Stomach (tissue), 9 donors: Measurements from ENCODE around the gene VILL. TPM values are rescaled to one million over a fixed set of nuclear protein-coding genes. Genes with fewer than 3 reads are reported as not detected.
"Not testable (repeated sequence)": the region's sequence is repeated elsewhere in the genome, so short reads cannot be mapped to it uniquely, and the experiment has no call there.

Experiments used
- DNase-seq, 2 donors: peaks; one replicate each; pipeline versions ENCODE4 v3.0.0 to v3.0.0-alpha.2; 2013 to 2019
- H3K27ac ChIP-seq, 5 donors: fragments of 200-600 bp in 4 of 5; sonication (generic) in 4 of 5; one replicate each; pipeline ENCODE4 v1.5.1; 2013 to 2019; ENCODE audit warnings: mild to moderate bottlenecking in 1 of 5, moderate library complexity in 1 of 5
- H3K27me3 ChIP-seq, 3 donors: fragments of 200-600 bp; sonication (generic); one replicate each; pipeline ENCODE4 v1.5.1; 2017 to 2019; ENCODE audit warnings: mixed run types in 1 of 3
- H3K36me3 ChIP-seq, 4 donors: fragments of 200-600 bp; sonication (generic); 1 replicate in 3 of 4; 2 replicates in 1 of 4; pipeline ENCODE4 v1.5.1; 2016 to 2019
- H3K4me1 ChIP-seq, 4 donors: fragments of 200-600 bp; sonication (generic); one replicate each; pipeline ENCODE4 v1.5.1; 2016 to 2019
- H3K4me3 ChIP-seq, 4 donors: fragments of 200-600 bp; sonication (generic) in 3 of 4; one replicate each; pipeline ENCODE4 v1.5.1; 2016 to 2019; ENCODE audit warnings: mild to moderate bottlenecking in 1 of 4
- H3K9me3 ChIP-seq, 4 donors: fragments of 200-600 bp; sonication (generic); one replicate each; pipeline ENCODE4 v1.5.1; 2016 to 2019
- CTCF ChIP-seq, 7 experiments: fragments of 450-650 bp in 4 of 7; fragments of 200-600 bp in 3 of 7; sonication (generic) in 3 of 7; IDR thresholded peaks; one replicate each; pipeline ENCODE4 v1.5.1; 2016 to 2019; ENCODE audit warnings: antibody characterized with exemption in 7 of 7, control low read depth in 2 of 7, mild to moderate bottlenecking in 1 of 7
- EP300 ChIP-seq: sonication (generic); formaldehyde crosslinking; IDR thresholded peaks from one replicate; pipeline ENCODE4 v1.6.1; 2017; ENCODE audit warnings: antibody characterized with exemption
- WGBS, 5 donors: extraction: QIAGEN DNeasy Blood & Tissue Kit in 3 of 5; methylation state at CpG; one replicate each; pipeline versions ENCODE4 v1.1.5 to v1.1.7; 2013 to 2018; 5-methylcytosine and 5-hydroxymethylcytosine counted together
- intact Hi-C: fragments of 100-400 bp; cut with DNase I; formaldehyde crosslinking; loops from one replicate; pipeline ENCODE4 v1.15.1; 2023; ENCODE audit warnings: low total_unique reads
- polyA plus RNA-seq, 3 donors: library from polyadenylated mRNA; stranded (reverse); fragments of 200-250 nt; gene quantifications; one replicate each; pipeline ENCODE4 v1.2.3, GENCODE V29; 2013
- total RNA-seq, 5 donors: library from RNA; depleted of rRNA; stranded (reverse); fragments of >200 nt; gene quantifications; one replicate each; pipeline versions ENCODE4 v1.1.0 to v1.2.3, GENCODE V29; 2014 to 2016
- donor health status: healthy with polysubstance abuse.
- donor health status: Bipolar disorder and iron deficiency.
- donor health status: healthy.

The VILL gene
- total and polyA plus RNA-seq, 8 donors, result 24.1 to 202 (median 84.2) TPM

DNA sequence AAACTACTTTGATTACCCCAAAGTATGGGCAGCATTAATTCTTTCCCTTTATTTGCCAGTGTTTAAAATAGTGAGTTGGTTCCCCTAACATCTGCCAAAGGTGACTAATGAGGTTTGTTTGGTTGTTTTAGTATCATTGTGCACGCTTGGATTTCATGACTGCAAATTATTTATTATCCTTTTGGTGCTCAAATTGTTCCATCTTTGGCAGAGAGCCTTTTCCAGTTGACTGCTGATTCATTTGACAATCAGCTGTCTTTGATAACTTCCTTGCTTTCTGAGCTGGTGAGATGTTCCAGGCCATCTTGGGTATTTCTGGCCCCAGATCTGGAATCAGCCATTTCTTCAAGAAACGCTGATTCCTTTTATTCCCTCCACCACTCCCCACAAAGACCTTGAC, 57.3 kb downstream of the VILL start:
- H3K27ac ChIP-seq, result no peak overlapping the region
- no peaks in the 10 kb centered on the region for H3K27me3 ChIP-seq
- intact Hi-C loops, result no loop called here
- no peaks in the 10 kb centered on the region for H3K36me3 ChIP-seq
- no peak overlapping the region for H3K4me3 ChIP-seq
- H3K4me1 ChIP-seq, result no peaks in the 10 kb centered on the region
- H3K9me3 ChIP-seq, result no peaks in the 10 kb centered on the region
- DNase-seq, result no peak
- WGBS, 5 donors, result 72 to 86% (median 78%) methylated on average over 2 of the region's 2 CpGs
- TF ChIP-seq CTCF (IDR thresholded peaks at IDR 0.05) (no peak), EP300 (no peak)

- Histone ChIP-seq H3K9me3 (no peaks in the 10 kb centered on the region), H3K27ac (no peak overlapping the region), H3K4me3 (no peak overlapping the region), H3K36me3 (no peaks in the 10 kb centered on the region), H3K4me1 (no peaks in the 10 kb centered on the region), H3K27me3 (no peaks in the 10 kb centered on the region)
- no peak for TF ChIP-seq CTCF (IDR thresholded peaks at IDR 0.05)
- TF ChIP-seq EP300, result no peak
- 77 to 92% (median 88%) methylated on average over 4 of the region's 4 CpGs for WGBS, 5 donors
- DNase-seq, result no peak
- intact Hi-C loops, result no loop called here
These were observed 59.0 kb downstream of the VILL start for GRCh38 chr3:38049358-38050126.

- 89 to 93% (median 92%) methylated on average over 13 of the region's 13 CpGs for WGBS, 5 donors
- H3K4me1 ChIP-seq, result no peaks in the 10 kb centered on the region
- no peak for DNase-seq
- TF ChIP-seq CTCF (IDR thresholded peaks at IDR 0.05) (no peak), EP300 (no peak)
- no peaks in the 10 kb centered on the region for H3K9me3 ChIP-seq
- H3K27ac ChIP-seq, result no peak overlapping the region
- no peaks in the 10 kb centered on the region for H3K36me3 ChIP-seq
- intact Hi-C loops, result no loop called here
- no peaks in the 10 kb centered on the region for H3K27me3 ChIP-seq
- H3K4me3 ChIP-seq, result no peak overlapping the region
These were observed 60.5 kb downstream of the VILL start for GRCh38 chr3:38051131-38051530.

- H3K4me3 ChIP-seq, intact Hi-C loops, H3K27ac ChIP-seq, H3K9me3 ChIP-seq, DNase-seq, H3K27me3 ChIP-seq, H3K4me1 ChIP-seq, H3K36me3 ChIP-seq: not testable (repeated sequence)
- WGBS, 5 donors, result 94 to 100% (median 97%) methylated on average over 2 to 24 of the region's 32 CpGs
These were observed 62.7 kb downstream of the VILL start for GRCh38 chr3:38053286-38053685.

DNA sequence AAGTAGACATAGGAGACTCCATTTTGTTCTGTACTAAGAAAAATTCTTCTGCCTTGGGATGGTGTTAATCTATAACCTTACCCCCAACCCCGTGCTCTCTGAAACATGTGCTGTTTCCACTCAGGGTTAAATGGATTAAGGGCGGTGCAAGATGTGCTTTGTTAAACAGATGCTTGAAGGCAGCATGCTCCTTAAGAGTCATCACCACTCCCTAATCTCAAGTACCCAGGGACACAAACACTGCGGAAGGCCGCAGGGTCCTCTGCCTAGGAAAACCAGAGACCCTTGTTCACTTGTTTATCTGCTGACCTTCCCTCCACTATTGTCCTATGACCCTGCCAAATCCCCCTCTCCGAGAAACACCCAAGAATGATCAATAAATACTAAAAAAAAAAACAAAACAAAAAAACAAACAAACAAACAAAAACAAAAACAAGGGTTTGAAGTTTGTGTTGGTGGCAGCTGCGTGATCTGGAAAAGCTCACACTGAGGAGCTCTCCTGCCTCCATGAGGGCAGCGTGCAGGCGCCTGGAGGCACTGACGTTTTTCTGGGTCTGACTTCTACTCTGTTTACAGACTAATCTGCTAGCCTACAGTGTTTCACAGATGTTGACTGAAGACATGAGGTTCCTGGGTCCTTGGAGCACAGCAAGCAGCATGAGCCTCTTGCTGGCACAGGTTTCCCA, 63.4 kb downstream of the VILL start:
- intact Hi-C loops, H3K4me1 ChIP-seq, H3K4me3 ChIP-seq, H3K27me3 ChIP-seq, H3K36me3 ChIP-seq, H3K27ac ChIP-seq, DNase-seq, H3K9me3 ChIP-seq: not testable (repeated sequence)
- 55 to 75% (median 56%) methylated on average over 6 to 9 of the region's 9 CpGs for WGBS, 5 donors
